GM23248 (cell line): Measurements from ENCODE around the gene STAMBPL1. TPM values are rescaled to one million over a fixed set of nuclear protein-coding genes. Genes with fewer than 3 reads are reported as not detected.

Experiments
- DNase-seq: peaks from one replicate; pipeline ENCODE4 v3.0.0-alpha.2; 2015
- H2AFZ ChIP-seq: fragments of 200-600 bp; sonication (generic); 2 replicates; pipeline ENCODE4 v1.6.1; 2016; ENCODE audit warnings: antibody characterized with exemption
- H3F3A ChIP-seq: fragments of 200-600 bp; sonication (generic); 2 replicates; pipeline ENCODE4 v1.6.1; 2016; ENCODE audit warnings: mild to moderate bottlenecking, antibody characterized with exemption, mixed run types; ENCODE audit not compliant: insufficient read depth
- H3K27ac ChIP-seq: fragments of 200-600 bp; sonication (generic); 2 replicates; pipeline ENCODE4 v1.5.1; 2016; ENCODE audit warnings: mild to moderate bottlenecking
- H3K27me3 ChIP-seq: fragments of 200-600 bp; sonication (generic); replicated peaks from 2 replicates; pipeline ENCODE4 v1.6.1; 2016; ENCODE audit warnings: mild to moderate bottlenecking; ENCODE audit not compliant: insufficient read depth
- H3K36me3 ChIP-seq: fragments of 200-600 bp; sonication (generic); 2 replicates; pipeline ENCODE4 v1.6.1; 2016; ENCODE audit warnings: low read depth, mild to moderate bottlenecking
- H3K4me1 ChIP-seq: fragments of 200-600 bp; sonication (generic); 2 replicates; pipeline ENCODE4 v1.6.1; 2016; ENCODE audit warnings: mild to moderate bottlenecking; ENCODE audit not compliant: insufficient read depth
- H3K4me2 ChIP-seq: fragments of 200-600 bp; sonication (generic); one replicate; pipeline ENCODE4 v1.6.1; 2016; ENCODE audit warnings: mild to moderate bottlenecking; ENCODE audit not compliant: unreplicated experiment
- H3K4me3 ChIP-seq: fragments of 200-600 bp; sonication (generic); 2 replicates; pipeline ENCODE4 v1.5.1; 2016; ENCODE audit warnings: mild to moderate bottlenecking
- H3K79me2 ChIP-seq: fragments of 200-600 bp; sonication (generic); 2 replicates; pipeline ENCODE4 v1.6.1; 2016; ENCODE audit warnings: mild to moderate bottlenecking; ENCODE audit not compliant: insufficient read depth
- H3K9ac ChIP-seq: fragments of 200-600 bp; sonication (generic); 2 replicates; pipeline ENCODE4 v1.6.1; 2016; ENCODE audit warnings: mild to moderate bottlenecking
- H3K9me2 ChIP-seq: fragments of 200-600 bp; sonication (generic); 2 replicates; pipeline ENCODE4 v1.6.1; 2016; ENCODE audit warnings: mixed run types, mild to moderate bottlenecking, moderate library complexity; ENCODE audit not compliant: insufficient read depth
- H3K9me3 ChIP-seq: fragments of 200-600 bp; sonication (generic); one replicate; pipeline ENCODE4 v1.6.1; 2017; ENCODE audit warnings: low read depth
- H4K20me1 ChIP-seq: fragments of 200-600 bp; sonication (generic); 2 replicates; pipeline ENCODE4 v1.6.0; 2016; ENCODE audit not compliant: insufficient read depth
- EZH2 ChIP-seq: fragments of 200-600 bp; sonication (generic); IDR thresholded peaks from 2 replicates; pipeline ENCODE4 v1.6.1; 2018; ENCODE audit warnings: antibody characterized with exemption, mild to moderate bottlenecking; ENCODE audit not compliant: insufficient read depth, poor library complexity, severe bottlenecking
- EZH2phosphoT487 ChIP-seq: fragments of 200-600 bp; sonication (generic); IDR thresholded peaks from 2 replicates; pipeline ENCODE4 v1.6.1; 2018; ENCODE audit warnings: antibody characterized with exemption, moderate library complexity, mild to moderate bottlenecking, low read depth; ENCODE audit not compliant: insufficient read depth
- WGBS, 2 experiments: methylation state at CpG; one replicate each; pipeline ENCODE4 v1.1.6; 2015 to 2017; ENCODE audit warnings: low lambda C conversion rate in 2 of 2, low coverage in 1 of 2; ENCODE audit errors: missing lambda C conversion rate in 2 of 2; 5-methylcytosine and 5-hydroxymethylcytosine counted together
- in situ Hi-C: fragments of 300-500 bp; cut with MboI; formaldehyde crosslinking; loops from 2 replicates; pipeline ENCODE4 v1.15.0; 2020
- polyA plus RNA-seq: library from polyadenylated mRNA; unstranded; fragments of >200 nt; fragmentation: Nextera tagmentation; extraction: Ambion mirVana; gene quantifications from 2 replicates; pipeline ENCODE4 v1.2.1, GENCODE V29; 2016
- total RNA-seq: library from RNA; depleted of rRNA; stranded (reverse); fragments of >200 nt; shearing (Covaris generic); gene quantifications from 2 replicates; pipeline ENCODE4 v1.2.3, GENCODE V29; 2014

Gene STAMBPL1
- total and polyA plus RNA-seq, 2 experiments from 2014 or later: 13.3 to 23.9 TPM

DNA sequence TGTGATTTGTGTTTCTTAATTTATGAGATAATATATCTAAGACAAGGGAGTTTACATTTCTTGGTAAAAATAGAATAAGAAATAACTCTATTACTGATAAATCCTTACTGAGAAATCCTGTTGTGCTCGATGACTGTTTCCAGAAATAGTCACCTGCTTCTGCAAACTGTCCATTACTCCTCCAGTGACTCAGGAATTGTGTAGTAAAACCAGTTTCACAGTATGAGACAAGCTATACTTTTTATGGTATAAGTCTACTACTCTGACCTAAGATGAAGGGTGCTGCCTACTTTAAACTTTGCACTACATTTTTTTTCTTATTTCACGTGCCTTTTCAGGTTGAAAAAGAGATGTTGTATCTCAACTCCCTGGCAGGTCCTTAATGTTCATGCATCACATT is 21.6 kb upstream of the STAMBPL1 start:
- 86 to 89% methylated on average over 2 of the region's 2 CpGs for WGBS, 2 experiments
- TF ChIP-seq EZH2phosphoT487 (no peak), EZH2 (no peak)

DNA sequence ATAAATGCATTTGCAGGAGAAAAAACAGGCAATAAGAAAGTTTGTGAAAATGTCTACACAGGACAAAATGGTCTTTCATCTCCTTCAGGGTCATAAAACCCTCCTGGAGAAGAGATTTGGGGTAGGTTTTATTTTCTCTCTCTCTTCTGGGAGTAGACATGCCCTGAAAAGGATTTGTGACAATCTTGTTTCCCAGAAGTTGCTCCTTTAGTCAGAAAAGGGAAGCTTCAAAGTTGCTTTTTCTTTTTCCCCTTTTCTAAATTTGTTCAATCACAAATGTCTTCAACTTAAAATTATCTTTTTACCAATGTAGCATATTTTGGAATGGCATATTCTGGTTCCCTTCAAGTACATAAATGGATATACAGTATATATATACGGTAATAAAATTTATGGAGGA is 19.0 kb upstream of the STAMBPL1 start:
- Histone ChIP-seq H3K4me2 (no peak overlapping the region), H3K4me3 (no peak overlapping the region), H3K9me2 (no peaks in the 10 kb centered on the region), H2AFZ (no peak overlapping the region), H3F3A (no peaks in the 10 kb centered on the region), H3K9ac (no peak overlapping the region), H3K27me3 (no peaks in the 10 kb centered on the region), H3K9me3 (no peaks in the 10 kb centered on the region), H4K20me1 (no peaks in the 10 kb centered on the region), H3K79me2 (no peaks in the 10 kb centered on the region), H3K4me1 (no peaks in the 10 kb centered on the region), H3K27ac (no peak overlapping the region), H3K36me3 (no peaks in the 10 kb centered on the region)
- TF ChIP-seq EZH2 (no peak), EZH2phosphoT487 (no peak)
- in situ Hi-C loops: no loop called here
- DNase-seq: no peak
- 48 to 50% methylated on average over 1 of the region's 1 CpG for WGBS, 2 experiments

More for the DNA sequence above, 21.6 kb upstream of the STAMBPL1 start:
- Histone ChIP-seq H3K9ac (no peak overlapping the region), H3K27ac (no peak overlapping the region), H3K4me2 (no peak overlapping the region), H2AFZ (no peak overlapping the region), H3K27me3 (no peaks in the 10 kb centered on the region), H3K4me3 (no peak overlapping the region), H3K4me1 (no peaks in the 10 kb centered on the region), H3K79me2 (no peaks in the 10 kb centered on the region), H3K36me3 (no peaks in the 10 kb centered on the region), H4K20me1 (no peaks in the 10 kb centered on the region), H3K9me2 (no peaks in the 10 kb centered on the region), H3K9me3 (no peaks in the 10 kb centered on the region), H3F3A (no peaks in the 10 kb centered on the region)
- in situ Hi-C loops: no loop called here
- no peak for DNase-seq

DNA sequence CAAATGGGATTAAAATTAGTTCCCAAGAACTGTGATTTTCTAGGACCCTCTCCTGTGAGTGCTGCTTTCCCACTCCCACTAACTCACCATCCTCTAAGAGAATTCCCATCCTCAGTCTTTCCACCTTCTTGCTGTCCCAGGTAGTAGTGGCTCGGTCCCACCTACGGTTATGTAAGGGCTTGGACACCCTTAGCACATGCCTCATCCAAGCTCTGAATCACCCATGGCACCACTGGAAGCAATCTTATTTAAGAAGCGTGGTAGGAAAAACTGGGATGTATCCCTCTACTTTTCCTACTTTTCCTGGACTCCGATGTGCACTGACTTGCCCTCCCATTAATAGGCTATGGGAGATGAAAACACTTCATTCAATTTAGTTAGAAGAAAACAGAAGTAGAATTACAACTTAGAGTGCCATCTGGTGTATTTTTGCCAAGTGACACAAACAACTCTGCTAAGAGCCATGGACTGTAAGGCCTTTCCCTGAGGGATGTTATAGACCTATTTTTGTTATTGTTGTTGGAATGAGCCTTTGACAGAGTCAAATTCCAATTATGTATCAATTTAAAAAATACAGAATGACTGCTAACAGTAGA is 14.7 kb upstream of the STAMBPL1 start:
- Histone ChIP-seq H3K9me2 (no peaks in the 10 kb centered on the region), H3K36me3 (no peaks in the 10 kb centered on the region), H3K79me2 (no peaks in the 10 kb centered on the region), H3K9me3 (no peaks in the 10 kb centered on the region), H3K27me3 (no peaks in the 10 kb centered on the region), H3K4me3 (no peak overlapping the region), H3K4me2 (no peak overlapping the region), H3F3A (no peaks in the 10 kb centered on the region), H4K20me1 (no peaks in the 10 kb centered on the region), H3K4me1 (no peaks in the 10 kb centered on the region), H3K27ac (no peak overlapping the region), H2AFZ (no peak overlapping the region), H3K9ac (no peak overlapping the region)
- DNase-seq: peak; percentile 12
- WGBS, 2 experiments: 94 to 95% methylated on average over 4 of the region's 4 CpGs
- TF ChIP-seq EZH2phosphoT487 (no peak), EZH2 (no peak)
- in situ Hi-C loops: no loop called here

DNA sequence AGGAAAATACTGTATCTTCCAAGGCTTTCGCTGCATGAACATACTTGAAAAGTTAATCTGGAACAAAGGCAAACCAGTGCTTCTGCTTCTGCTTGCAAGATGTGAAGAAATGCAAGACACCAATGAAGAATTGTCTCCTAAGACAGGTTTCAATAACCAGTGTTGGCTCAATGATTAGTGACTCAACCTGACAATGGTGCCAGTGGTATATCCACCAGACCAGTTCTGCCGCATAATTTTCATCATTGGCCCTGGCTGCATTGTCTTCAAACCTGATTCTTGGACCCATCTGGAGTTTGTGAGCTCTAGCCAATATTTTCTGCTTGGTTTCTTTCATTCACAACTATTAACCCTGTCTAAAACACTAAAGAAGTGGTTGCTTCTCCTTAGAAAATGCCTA is 13.6 kb upstream of the STAMBPL1 start:
- Histone ChIP-seq H3K36me3 (no peaks in the 10 kb centered on the region), H3K4me1 (no peaks in the 10 kb centered on the region), H3K9me3 (no peaks in the 10 kb centered on the region), H3K9me2 (no peaks in the 10 kb centered on the region), H3K27me3 (no peaks in the 10 kb centered on the region), H3K9ac (no peak overlapping the region), H3K27ac (no peak overlapping the region), H3F3A (no peaks in the 10 kb centered on the region), H3K79me2 (no peaks in the 10 kb centered on the region), H4K20me1 (no peaks in the 10 kb centered on the region), H2AFZ (no peak overlapping the region), H3K4me3 (no peak overlapping the region), H3K4me2 (no peak overlapping the region)
- in situ Hi-C loops: no loop called here
- DNase-seq: no peak
- WGBS, 2 experiments: 78 to 80% methylated on average over 2 of the region's 2 CpGs
- TF ChIP-seq EZH2 (no peak), EZH2phosphoT487 (no peak)

DNA sequence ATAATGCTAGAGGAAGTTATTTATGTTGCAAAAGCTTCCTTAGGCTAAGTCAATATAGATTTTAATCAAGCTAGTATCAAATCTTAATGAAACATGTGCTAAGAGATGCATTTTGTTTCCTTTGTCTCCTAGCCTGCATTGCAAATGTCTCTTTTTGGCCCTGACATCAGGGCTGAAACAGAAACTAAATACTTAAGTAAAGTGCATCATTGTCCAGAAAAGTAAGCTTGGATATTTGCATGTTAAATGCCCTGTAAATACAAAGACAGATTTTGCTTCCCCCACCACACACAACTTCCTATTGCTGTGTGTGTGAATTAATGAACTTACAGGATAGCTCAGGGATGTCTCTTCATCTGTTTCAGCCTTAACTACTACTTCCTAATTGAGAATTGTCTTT is 10.0 kb upstream of the STAMBPL1 start:
- Histone ChIP-seq H3K36me3 (no peaks in the 10 kb centered on the region), H3K4me3 (no peak overlapping the region), H2AFZ (no peak overlapping the region), H4K20me1 (no peaks in the 10 kb centered on the region), H3K27me3 (no peaks in the 10 kb centered on the region), H3K4me2 (no peak overlapping the region), H3K27ac (no peak overlapping the region), H3K79me2 (no peaks in the 10 kb centered on the region), H3K4me1 (peaks cover 12% of the 10 kb centered on the region), H3K9me2 (no peaks in the 10 kb centered on the region), H3K9ac (no peak overlapping the region), H3K9me3 (no peaks in the 10 kb centered on the region), H3F3A (peaks cover 4% of the 10 kb centered on the region; the same call in 1 of the 2 replicates)
- TF ChIP-seq EZH2 (no peak), EZH2phosphoT487 (no peak)
- in situ Hi-C loops: no loop called here
- DNase-seq: no peak
